ENCODE data around the gene GSDMA.
"Not testable (repeated sequence)": the region's sequence is repeated elsewhere in the genome, so short reads cannot be mapped to it uniquely, and the experiment has no call there.

Gene GSDMA

GRCh38 chr17:39929646-39930407, 33.0 kb upstream of the GSDMA start:
- DNase-seq (ENCODE audit: low read depth in 2 of 2, low spot score in 1 of 2) = no peak

GRCh38 chr17:39933912-39934311, 28.9 kb upstream of the GSDMA start:
- no peak for DNase-seq (ENCODE audit: low read depth in 2 of 2, low spot score in 1 of 2)

GRCh38 chr17:39934324-39934723, 28.5 kb upstream of the GSDMA start:
- DNase-seq (ENCODE audit: low read depth in 2 of 2, low spot score in 1 of 2) = no peak

- DNase-seq (ENCODE audit: low read depth in 2 of 2, low spot score in 1 of 2) = no peak
Measured at GRCh38 chr17:39935909-39936308, 26.9 kb upstream of the GSDMA start.

- DNase-seq (ENCODE audit: low read depth in 2 of 2, low spot score in 1 of 2) = no peak
Measured at GRCh38 chr17:39937447-39937846, 25.4 kb upstream of the GSDMA start.

- DNase-seq (ENCODE audit: low read depth in 2 of 2, low spot score in 1 of 2) = no peak
Measured at GRCh38 chr17:39938140-39938869, 24.5 kb upstream of the GSDMA start.

- no peak for DNase-seq (ENCODE audit: low read depth in 2 of 2, low spot score in 1 of 2)
Measured at GRCh38 chr17:39939106-39939505, 23.7 kb upstream of the GSDMA start.

GRCh38 chr17:39939588-39940419, 23.0 kb upstream of the GSDMA start:
- no peak for DNase-seq (ENCODE audit: low read depth in 2 of 2, low spot score in 1 of 2)

- no peak for DNase-seq (ENCODE audit: low read depth in 2 of 2, low spot score in 1 of 2)
Measured at GRCh38 chr17:39943702-39944392, 19.0 kb upstream of the GSDMA start.

- DNase-seq (ENCODE audit: low read depth in 2 of 2, low spot score in 1 of 2) = no peak
Measured at GRCh38 chr17:39944393-39944711, 18.5 kb upstream of the GSDMA start.

- DNase-seq (ENCODE audit: low read depth in 2 of 2, low spot score in 1 of 2) = no peak
Measured at GRCh38 chr17:39946551-39947330, 16.1 kb upstream of the GSDMA start.

- DNase-seq (ENCODE audit: low read depth in 2 of 2, low spot score in 1 of 2) = not testable (repeated sequence)
Measured at GRCh38 chr17:39948489-39948828, 14.3 kb upstream of the GSDMA start.

- DNase-seq (ENCODE audit: low read depth in 2 of 2, low spot score in 1 of 2) = no peak
Measured at GRCh38 chr17:39949028-39949427, 13.8 kb upstream of the GSDMA start.

- DNase-seq (ENCODE audit: low read depth in 2 of 2, low spot score in 1 of 2) = no peak
Measured at GRCh38 chr17:39950871-39951348, 11.9 kb upstream of the GSDMA start.

GRCh38 chr17:39951924-39952679, 10.7 kb upstream of the GSDMA start:
- no peak for DNase-seq (ENCODE audit: low read depth in 2 of 2, low spot score in 1 of 2)

GRCh38 chr17:39952680-39953470, 9.9 kb upstream of the GSDMA start:
- peak; percentile 85 to 92 for DNase-seq (ENCODE audit: low read depth in 2 of 2, low spot score in 1 of 2)

GRCh38 chr17:39953471-39953888, 9.3 kb upstream of the GSDMA start:
- no peak for DNase-seq (ENCODE audit: low read depth in 2 of 2, low spot score in 1 of 2)

- DNase-seq (ENCODE audit: low read depth in 2 of 2, low spot score in 1 of 2) = no peak
Measured at GRCh38 chr17:39954876-39955275, 7.9 kb upstream of the GSDMA start.

- no peak for DNase-seq (ENCODE audit: low read depth in 2 of 2, low spot score in 1 of 2)
Measured at GRCh38 chr17:39955726-39956225, 7.0 kb upstream of the GSDMA start.

All from stimulated activated CD8-positive, alpha-beta memory T cell treated with anti-CD3 and anti-CD28 coated beads, Interleukin-4, amount 100 ng/mL, for 4 hours (primary cell).